ENCODE results near the gene POLA2.

- TF ChIP-seq CTCF (IDR thresholded peaks at IDR 0.05) (no peak), TFCP2L1 (CRISPR knock-in tag; IDR thresholded peaks at IDR 0.05) (no peak), EP300 (IDR thresholded peaks at IDR 0.05) (no peak), POLR2A (IDR thresholded peaks at IDR 0.05; ENCODE audit: low read length) (no peak), MAX (IDR thresholded peaks at IDR 0.05) (no peak), HMGXB4 (CRISPR knock-in tag; IDR thresholded peaks at IDR 0.05; ENCODE audit: borderline replicate concordance) (no peak), ELK1 (IDR thresholded peaks at IDR 0.05; ENCODE audit: low read depth, low read length) (no peak), CEBPB (IDR thresholded peaks at IDR 0.05) (no peak), E2F6 (IDR thresholded peaks at IDR 0.05; ENCODE audit: borderline replicate concordance, low read depth) (no peak), HOXA7 (CRISPR knock-in tag; IDR thresholded peaks at IDR 0.05) (no peak)
Observed at GRCh38 chr11:65280646-65281045, 18.9 kb downstream of the POLA2 start.

Measured in A549 (cell line).